Mesenchymal stem cell (in vitro differentiated cells and primary cell): ENCODE measurements around the gene RPS6KB2.

ENCODE experiments used
- DNase-seq: peaks from one replicate; pipeline ENCODE4 v3.0.0-alpha.2; 2013
- H2AFZ ChIP-seq: one replicate; pipeline ENCODE4 v1.6.1; 2013; ENCODE audit warnings: low read depth, mild to moderate bottlenecking, control low read depth, inconsistent platforms, low read length, moderate library complexity
- H2AK5ac ChIP-seq: 2 replicates; pipeline ENCODE4 v1.6.1; 2013; ENCODE audit warnings: low read length, moderate library complexity, mild to moderate bottlenecking, inconsistent platforms; ENCODE audit not compliant: severe bottlenecking
- H2BK120ac ChIP-seq: one replicate; pipeline ENCODE4 v1.6.1; 2013; ENCODE audit warnings: low read depth, mild to moderate bottlenecking, inconsistent platforms, low read length, moderate library complexity
- H2BK12ac ChIP-seq, 2 experiments: one replicate each; pipeline ENCODE4 v1.6.1; 2013; ENCODE audit warnings: inconsistent platforms in 2 of 2, low read length in 2 of 2, mild to moderate bottlenecking in 2 of 2, moderate library complexity in 2 of 2, control low read depth in 1 of 2
- H2BK15ac ChIP-seq: one replicate; pipeline ENCODE4 v1.6.1; 2013; ENCODE audit warnings: mild to moderate bottlenecking, low read depth, inconsistent platforms; ENCODE audit not compliant: poor library complexity, severe bottlenecking
- H2BK5ac ChIP-seq: 2 replicates; pipeline ENCODE4 v1.6.1; 2013; ENCODE audit warnings: low read depth, mild to moderate bottlenecking, low read length, control low read depth, inconsistent platforms; ENCODE audit not compliant: poor library complexity, severe bottlenecking
- H3K14ac ChIP-seq, 2 experiments: one replicate each; pipeline ENCODE4 v1.6.1; 2013; ENCODE audit warnings: inconsistent platforms in 2 of 2, low read length in 2 of 2, control low read depth in 1 of 2, mild to moderate bottlenecking in 1 of 2, moderate library complexity in 1 of 2
- H3K18ac ChIP-seq, 2 experiments: one replicate each; pipeline ENCODE4 v1.6.1; 2013; ENCODE audit warnings: inconsistent platforms in 2 of 2, low read length in 2 of 2, control low read depth in 1 of 2, low read depth in 1 of 2, mild to moderate bottlenecking in 1 of 2
- H3K23ac ChIP-seq, 2 experiments: one replicate each; pipeline ENCODE4 v1.6.1; 2013; ENCODE audit warnings: inconsistent platforms in 2 of 2, low read length in 2 of 2, mild to moderate bottlenecking in 2 of 2, moderate library complexity in 2 of 2, control low read depth in 1 of 2
- H3K27ac ChIP-seq: 2 replicates; pipeline ENCODE4 v1.5.1; 2013; ENCODE audit warnings: mild to moderate bottlenecking, moderate library complexity, low read length, control low read depth, inconsistent platforms; ENCODE audit not compliant: poor library complexity, severe bottlenecking
- H3K27me3 ChIP-seq, 2 experiments: 2 replicates each; pipeline versions ENCODE4 v1.6.1 to v1.7.0; 2013; ENCODE audit warnings: low read length in 2 of 2, mild to moderate bottlenecking in 2 of 2, moderate library complexity in 2 of 2, control low read depth in 1 of 2, inconsistent platforms in 1 of 2; ENCODE audit not compliant: control insufficient read depth in 1 of 2, insufficient read depth in 1 of 2
- H3K36me3 ChIP-seq, 2 experiments: 2 replicates each; pipeline versions ENCODE4 v1.6.1 to v1.7.0; 2013; ENCODE audit warnings: low read length in 2 of 2, control low read depth in 1 of 2, inconsistent platforms in 1 of 2, low read depth in 1 of 2, mild to moderate bottlenecking in 1 of 2; ENCODE audit not compliant: insufficient read depth in 2 of 2, control insufficient read depth in 1 of 2
- H3K4ac ChIP-seq, 2 experiments: one replicate each; pipeline ENCODE4 v1.6.1; 2013; ENCODE audit warnings: inconsistent platforms in 2 of 2, low read length in 2 of 2, mild to moderate bottlenecking in 2 of 2, moderate library complexity in 2 of 2, control low read depth in 1 of 2, low read depth in 1 of 2
- H3K4me1 ChIP-seq: 2 replicates; pipeline ENCODE4 v1.6.1; 2013; ENCODE audit warnings: low read depth, low read length, control low read depth; ENCODE audit not compliant: control insufficient read depth, insufficient read depth
- H3K4me2 ChIP-seq: 2 replicates; pipeline ENCODE4 v1.6.1; 2013; ENCODE audit warnings: low read length, mild to moderate bottlenecking, inconsistent platforms; ENCODE audit not compliant: poor library complexity, severe bottlenecking
- H3K4me3 ChIP-seq, 2 experiments: 2 replicates each; pipeline versions ENCODE4 v1.5.1 to v1.7.0; 2013; ENCODE audit warnings: low read length in 2 of 2, mild to moderate bottlenecking in 2 of 2, control low read depth in 1 of 2, low read depth in 1 of 2; ENCODE audit not compliant: insufficient read depth in 1 of 2
- H3K79me1 ChIP-seq: replicated peaks from 2 replicates; pipeline ENCODE4 v1.6.1; 2013; ENCODE audit warnings: mild to moderate bottlenecking, control low read depth, low read length, inconsistent platforms; ENCODE audit not compliant: poor library complexity, severe bottlenecking
- H3K9ac ChIP-seq: 2 replicates; pipeline ENCODE4 v1.7.0; 2013; ENCODE audit warnings: mild to moderate bottlenecking, low read length, moderate library complexity
- H3K9me3 ChIP-seq: 2 replicates; pipeline ENCODE4 v1.7.0; 2013; ENCODE audit warnings: mild to moderate bottlenecking, low read length; ENCODE audit not compliant: control insufficient read depth
- H4K8ac ChIP-seq: one replicate; pipeline ENCODE4 v1.6.1; 2013; ENCODE audit warnings: inconsistent platforms, mild to moderate bottlenecking, low read length, moderate library complexity
- H4K91ac ChIP-seq: one replicate; pipeline ENCODE4 v1.6.1; 2013; ENCODE audit warnings: mild to moderate bottlenecking, low read length, inconsistent platforms
- WGBS: methylation state at CpG from one replicate; pipeline ENCODE4 v1.1.7; 2013; ENCODE audit warnings: mixed read lengths; 5-methylcytosine and 5-hydroxymethylcytosine counted together

Gene RPS6KB2

DNA sequence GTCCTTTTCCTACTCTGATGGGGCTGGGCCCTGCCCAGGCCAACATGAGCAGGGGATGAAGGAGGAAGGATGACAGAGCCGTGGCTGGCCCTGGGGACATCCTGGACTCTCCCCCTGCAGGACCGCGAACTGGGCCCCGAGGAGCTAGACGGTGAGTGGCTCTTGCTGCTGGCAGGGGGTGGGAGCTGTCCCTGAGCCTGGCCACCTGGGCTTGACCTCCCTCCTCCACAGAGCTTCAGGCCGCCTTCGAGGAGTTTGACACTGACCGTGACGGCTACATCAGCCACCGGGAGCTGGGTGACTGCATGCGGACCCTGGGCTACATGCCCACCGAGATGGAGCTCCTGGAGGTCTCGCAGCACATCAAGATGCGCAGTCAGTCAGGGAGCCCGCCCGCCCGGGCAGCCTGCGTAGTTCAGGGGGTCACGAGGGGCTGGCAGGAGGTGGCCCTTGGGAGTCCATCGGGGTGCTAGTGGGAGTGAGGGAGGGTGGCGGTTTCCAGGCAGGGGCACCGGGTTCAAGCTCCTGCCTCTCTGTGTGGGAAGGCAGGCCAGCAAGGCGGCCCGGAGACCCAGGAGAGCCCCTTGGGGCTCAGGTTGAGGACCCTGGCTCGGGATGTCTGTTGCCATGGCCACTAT lies 27.9 kb downstream of the RPS6KB2 start:
- no peaks in the 10 kb centered on the region for H3K9me3 ChIP-seq

DNA sequence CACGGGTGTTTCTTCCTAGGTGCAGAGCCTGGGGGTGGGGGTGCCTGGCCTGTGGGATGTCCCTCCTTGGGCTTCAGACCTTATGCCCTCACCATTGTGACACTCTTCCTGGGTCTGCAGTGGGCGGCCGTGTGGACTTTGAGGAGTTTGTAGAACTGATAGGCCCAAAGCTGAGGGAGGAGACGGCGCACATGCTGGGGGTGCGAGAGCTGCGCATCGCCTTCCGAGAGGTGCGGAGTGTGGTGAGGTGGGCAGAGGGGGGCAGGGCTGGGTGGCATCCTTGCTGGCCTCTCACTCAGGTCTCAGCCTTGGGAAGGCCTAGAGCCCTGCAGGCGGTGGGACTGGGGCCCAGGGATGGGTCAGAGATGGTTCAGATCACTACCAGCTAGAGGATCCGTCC lies 29.2 kb downstream of the RPS6KB2 start:
- no peak overlapping the region for H3K27ac ChIP-seq
- no peak overlapping the region for H2BK120ac ChIP-seq
- no peaks in the 10 kb centered on the region for H3K9me3 ChIP-seq
- no peaks in the 10 kb centered on the region for H3K79me1 ChIP-seq
- no peak overlapping the region for H3K4me3 ChIP-seq
- no peak overlapping the region for H3K4ac ChIP-seq
- no peak overlapping the region for H3K4me2 ChIP-seq
- no peak overlapping the region for H3K14ac ChIP-seq
- no peak overlapping the region for H4K8ac ChIP-seq
- H2AFZ ChIP-seq, result no peak overlapping the region
- H3K9ac ChIP-seq, result no peak overlapping the region
- H2BK5ac ChIP-seq, result no peak overlapping the region
- no peak for DNase-seq
- no peak overlapping the region for H2AK5ac ChIP-seq
- H3K23ac ChIP-seq, result no peak overlapping the region
- no peak overlapping the region for H2BK12ac ChIP-seq
- peaks cover 0 to 3% of the 10 kb centered on the region in 2 experiments for H3K36me3 ChIP-seq
- peak overlapping the region; percentile 20 for H4K91ac ChIP-seq
- peaks cover 0 to 25% of the 10 kb centered on the region in 2 experiments for H3K27me3 ChIP-seq
- no peak overlapping the region for H3K18ac ChIP-seq
- WGBS, result 95% methylated on average over 12 of the region's 12 CpGs
- no peak overlapping the region for H2BK15ac ChIP-seq
- H3K4me1 ChIP-seq, result peaks cover 3% of the 10 kb centered on the region

More for the DNA sequence above, 27.9 kb downstream of the RPS6KB2 start:
- H2BK120ac ChIP-seq, result no peak overlapping the region
- 87% methylated on average over 25 of the region's 25 CpGs for WGBS
- no peak overlapping the region for H3K9ac ChIP-seq
- no peak overlapping the region for H4K91ac ChIP-seq
- no peak for DNase-seq
- H3K36me3 ChIP-seq, result peaks cover 0 to 3% of the 10 kb centered on the region in 2 experiments
- no peak overlapping the region for H3K23ac ChIP-seq
- H2BK12ac ChIP-seq, result no peak overlapping the region
- H3K27ac ChIP-seq, result no peak overlapping the region
- H3K4me2 ChIP-seq, result no peak overlapping the region
- no peak overlapping the region for H3K18ac ChIP-seq
- H2BK15ac ChIP-seq, result no peak overlapping the region
- no peak overlapping the region for H4K8ac ChIP-seq
- H3K4me3 ChIP-seq, result no peak overlapping the region
- no peak overlapping the region for H2AFZ ChIP-seq
- no peak overlapping the region for H3K14ac ChIP-seq
- H3K4ac ChIP-seq, result no peak overlapping the region
- H2AK5ac ChIP-seq, result no peak overlapping the region
- H3K4me1 ChIP-seq, result peaks cover 3% of the 10 kb centered on the region
- peaks cover 0 to 32% of the 10 kb centered on the region in 2 experiments for H3K27me3 ChIP-seq
- no peak overlapping the region for H2BK5ac ChIP-seq
- no peaks in the 10 kb centered on the region for H3K79me1 ChIP-seq

- Histone ChIP-seq H3K9me3 (no peaks in the 10 kb centered on the region), H3K27ac (no peak overlapping the region), H4K8ac (no peak overlapping the region), H3K27me3 (peaks cover 0 to 25% of the 10 kb centered on the region in 2 experiments), H3K9ac (no peak overlapping the region), H3K36me3 (peaks cover 0 to 3% of the 10 kb centered on the region in 2 experiments), H2BK120ac (no peak overlapping the region), H4K91ac (no peak overlapping the region), H3K4me2 (no peak overlapping the region), H3K14ac (no peak overlapping the region), H3K4ac (no peak overlapping the region), H2AFZ (no peak overlapping the region), H3K79me1 (no peaks in the 10 kb centered on the region), H3K4me1 (peaks cover 3% of the 10 kb centered on the region), H3K18ac (no peak overlapping the region), H3K23ac (no peak overlapping the region), H2AK5ac (no peak overlapping the region), H3K4me3 (no peak overlapping the region), H2BK5ac (no peak overlapping the region), H2BK15ac (no peak overlapping the region), H2BK12ac (no peak overlapping the region)
- no peak for DNase-seq
- WGBS, result 90% methylated on average over 19 of the region's 19 CpGs
Observed at GRCh38 chr11:67458266-67458665, 30.0 kb downstream of the RPS6KB2 start.

GRCh38 chr11:67463186-67463585 lies 34.9 kb downstream of the RPS6KB2 start:
- WGBS, result 95% methylated on average over 6 of the region's 10 CpGs

More at GRCh38 chr11:67463186-67463585, 34.9 kb downstream of the RPS6KB2 start:
- H3K23ac ChIP-seq, result no peak overlapping the region
- H3K4me1 ChIP-seq, result peaks cover 31% of the 10 kb centered on the region
- H2BK120ac ChIP-seq, result no peak overlapping the region
- no peak overlapping the region for H2AK5ac ChIP-seq
- no peaks in the 10 kb centered on the region for H3K9me3 ChIP-seq
- peaks cover 13 to 17% of the 10 kb centered on the region in 2 experiments for H3K36me3 ChIP-seq
- no peak overlapping the region for H3K27ac ChIP-seq
- H2BK15ac ChIP-seq, result no peak overlapping the region
- H4K91ac ChIP-seq, result no peak overlapping the region
- H3K4me3 ChIP-seq, result no peak overlapping the region
- H2BK5ac ChIP-seq, result no peak overlapping the region
- no peak overlapping the region for H2AFZ ChIP-seq
- H3K4ac ChIP-seq, result no peak overlapping the region
- no peak overlapping the region for H3K9ac ChIP-seq
- H3K4me2 ChIP-seq, result no peak overlapping the region
- no peak overlapping the region for H3K14ac ChIP-seq
- H2BK12ac ChIP-seq, result no peak overlapping the region
- no peak for DNase-seq
- H3K79me1 ChIP-seq, result peaks cover 15% of the 10 kb centered on the region
- H4K8ac ChIP-seq, result no peak overlapping the region
- no peaks in the 10 kb centered on the region for H3K27me3 ChIP-seq
- no peak overlapping the region for H3K18ac ChIP-seq
